Measurements from ENCODE around the gene PCDH18. TPM values are rescaled to one million over a fixed set of nuclear protein-coding genes. Genes with fewer than 3 reads are reported as not detected.
"Not testable (repeated sequence)": the region's sequence is repeated elsewhere in the genome, so short reads cannot be mapped to it uniquely, and the experiment has no call there.

PCDH18 gene
- total and polyA plus RNA-seq, 2 experiments from 2014 or later = 119 to 255 TPM

DNA sequence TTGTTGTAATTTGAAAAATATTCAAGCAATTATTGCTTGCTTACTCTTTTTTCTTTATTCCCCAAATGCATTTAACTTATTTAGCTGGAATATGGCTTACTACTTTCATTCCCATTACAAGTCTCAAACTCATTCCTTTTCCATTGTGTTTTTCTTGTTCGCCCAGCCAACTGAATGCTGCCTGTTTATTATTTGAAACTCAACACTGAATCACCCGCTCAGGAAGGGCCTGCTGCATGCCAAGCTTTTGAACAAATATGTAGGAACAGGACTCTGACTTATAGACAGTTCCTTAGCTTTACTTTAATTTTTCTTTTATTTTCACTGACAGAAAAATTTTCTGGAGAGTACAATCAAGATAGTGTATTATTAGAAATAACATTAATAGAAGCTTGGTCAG is 12.9 kb downstream of the PCDH18 start:
- H3K27me3 ChIP-seq (replicated peaks; ENCODE audit: insufficient read depth) = no peaks in the 10 kb centered on the region
- H3K9ac ChIP-seq = peak overlapping the region; percentile 16; the same call in 1 of the 2 replicates
- H3K27ac ChIP-seq = peak overlapping the region; percentile 60
- peaks cover 89% of the 10 kb centered on the region for H3F3A ChIP-seq (ENCODE audit: insufficient read depth)
- no peaks in the 10 kb centered on the region for H3K9me2 ChIP-seq (ENCODE audit: insufficient read depth)
- TF ChIP-seq EZH2phosphoT487 (IDR thresholded peaks at IDR 0.05; ENCODE audit: insufficient read depth, low read depth) (no peak), EZH2 (IDR thresholded peaks at IDR 0.05; ENCODE audit: insufficient read depth, poor library complexity, severe bottlenecking) (no peak)
- no peak overlapping the region for H2AFZ ChIP-seq
- in situ Hi-C loops (cut with MboI) = no loop called here
- H3K9me3 ChIP-seq (ENCODE audit: low read depth) = no peaks in the 10 kb centered on the region
- peaks cover 67% of the 10 kb centered on the region for H3K4me1 ChIP-seq (ENCODE audit: insufficient read depth)
- H3K36me3 ChIP-seq (ENCODE audit: low read depth) = peaks cover 47% of the 10 kb centered on the region
- DNase-seq = peak; percentile 82
- H3K4me3 ChIP-seq = peak overlapping the region; percentile 13
- no peaks in the 10 kb centered on the region for H4K20me1 ChIP-seq (ENCODE audit: insufficient read depth)
- WGBS, 2 experiments (ENCODE audit: low coverage in 1 of 2, low lambda C conversion rate in 2 of 2, missing lambda C conversion rate in 2 of 2) = 22% methylated on average over 2 of the region's 2 CpGs
- H3K79me2 ChIP-seq (ENCODE audit: insufficient read depth) = peaks cover 48% of the 10 kb centered on the region
- peak overlapping the region; percentile 54 for H3K4me2 ChIP-seq (ENCODE audit: unreplicated experiment)

DNA sequence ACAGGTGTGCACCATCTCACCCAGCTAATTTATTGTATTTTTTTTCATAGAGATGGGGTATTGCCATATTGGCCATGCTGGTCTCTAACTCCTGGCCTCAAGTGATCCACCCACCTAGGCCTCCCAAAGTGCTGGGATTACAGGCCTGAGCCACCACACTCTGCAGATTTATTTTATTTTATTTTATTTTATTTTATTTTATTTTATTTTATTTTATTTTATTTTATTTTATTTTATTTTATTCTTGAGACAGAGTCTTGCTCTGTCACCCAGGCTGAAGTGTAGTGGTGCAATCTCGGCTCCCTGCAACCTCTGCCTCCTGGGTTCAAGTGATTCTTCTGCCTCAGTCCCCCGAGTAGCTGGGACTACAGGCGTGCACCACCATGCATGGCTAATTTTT is 15.0 kb downstream of the PCDH18 start:
- H3K9me2 ChIP-seq (ENCODE audit: insufficient read depth); H4K20me1 ChIP-seq (ENCODE audit: insufficient read depth); H3K27ac ChIP-seq; H3K4me3 ChIP-seq; in situ Hi-C loops (cut with MboI); H3K27me3 ChIP-seq (replicated peaks; ENCODE audit: insufficient read depth); DNase-seq; H3K9me3 ChIP-seq (ENCODE audit: low read depth); H2AFZ ChIP-seq; H3K9ac ChIP-seq; H3K4me2 ChIP-seq (ENCODE audit: unreplicated experiment): not testable (repeated sequence)
- peaks cover 76% of the 10 kb centered on the region for H3F3A ChIP-seq (ENCODE audit: insufficient read depth)
- peaks cover 53% of the 10 kb centered on the region for H3K4me1 ChIP-seq (ENCODE audit: insufficient read depth)
- WGBS, 2 experiments (ENCODE audit: low coverage in 1 of 2, low lambda C conversion rate in 2 of 2, missing lambda C conversion rate in 2 of 2) = 79 to 93% methylated on average over 3 of the region's 3 CpGs
- H3K36me3 ChIP-seq (ENCODE audit: low read depth) = peaks cover 28% of the 10 kb centered on the region
- peaks cover 27% of the 10 kb centered on the region for H3K79me2 ChIP-seq (ENCODE audit: insufficient read depth)

DNA sequence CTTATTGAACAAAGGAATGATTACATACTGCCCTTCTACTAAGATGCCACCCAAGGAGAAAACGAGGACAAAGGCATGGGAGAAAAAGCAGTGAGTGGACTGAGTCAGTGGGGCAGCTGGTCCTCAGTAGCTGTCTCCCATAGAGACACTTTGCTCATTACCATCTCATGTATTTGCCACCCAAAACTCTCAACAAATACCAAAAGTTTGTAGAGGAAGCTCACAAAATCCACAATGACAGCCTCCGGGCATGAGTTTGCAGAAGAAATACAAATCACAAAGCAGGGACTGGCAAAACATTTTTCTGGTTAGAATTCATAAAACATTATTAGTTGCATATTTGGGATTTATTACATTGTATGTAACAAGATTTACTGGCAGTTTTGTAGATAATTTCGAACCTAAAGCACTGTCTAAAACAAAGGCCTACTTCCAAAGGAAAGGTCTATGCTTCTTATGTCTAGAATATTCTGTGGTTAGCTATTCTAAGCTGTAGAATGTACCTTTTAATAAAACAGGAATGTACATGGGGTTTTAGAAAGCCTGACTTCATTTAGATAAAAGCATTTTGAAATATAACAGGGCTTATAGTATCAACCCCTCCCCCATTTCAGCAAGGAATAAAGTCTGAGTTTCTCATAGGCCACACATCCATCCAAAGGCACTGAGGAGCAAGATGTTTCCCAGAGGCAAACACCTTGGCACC is 17.7 kb downstream of the PCDH18 start:
- 44 to 47% methylated on average over 3 of the region's 3 CpGs for WGBS, 2 experiments (ENCODE audit: low coverage in 1 of 2, low lambda C conversion rate in 2 of 2, missing lambda C conversion rate in 2 of 2)
- Histone ChIP-seq H2AFZ (peak overlapping the region; percentile 36), H3K9ac (no peak overlapping the region), H3K36me3 (ENCODE audit: low read depth) (peaks cover under 1% of the 10 kb centered on the region; the same call in 1 of the 2 replicates), H4K20me1 (ENCODE audit: insufficient read depth) (no peaks in the 10 kb centered on the region), H3K27me3 (replicated peaks; ENCODE audit: insufficient read depth) (no peaks in the 10 kb centered on the region), H3K79me2 (ENCODE audit: insufficient read depth) (no peaks in the 10 kb centered on the region), H3K4me2 (ENCODE audit: unreplicated experiment) (peak overlapping the region; percentile 9), H3F3A (ENCODE audit: insufficient read depth) (peaks cover 74% of the 10 kb centered on the region), H3K4me1 (ENCODE audit: insufficient read depth) (peaks cover 55% of the 10 kb centered on the region), H3K27ac (peak overlapping the region; percentile 20), H3K9me3 (ENCODE audit: low read depth) (no peaks in the 10 kb centered on the region), H3K9me2 (ENCODE audit: insufficient read depth) (no peaks in the 10 kb centered on the region), H3K4me3 (no peak overlapping the region)
- in situ Hi-C loops (cut with MboI) = no loop called here
- TF ChIP-seq EZH2 (IDR thresholded peaks at IDR 0.05; ENCODE audit: insufficient read depth, poor library complexity, severe bottlenecking) = no peak
- no peak for TF ChIP-seq EZH2phosphoT487 (IDR thresholded peaks at IDR 0.05; ENCODE audit: insufficient read depth, low read depth)
- DNase-seq = peak; percentile 23

DNA sequence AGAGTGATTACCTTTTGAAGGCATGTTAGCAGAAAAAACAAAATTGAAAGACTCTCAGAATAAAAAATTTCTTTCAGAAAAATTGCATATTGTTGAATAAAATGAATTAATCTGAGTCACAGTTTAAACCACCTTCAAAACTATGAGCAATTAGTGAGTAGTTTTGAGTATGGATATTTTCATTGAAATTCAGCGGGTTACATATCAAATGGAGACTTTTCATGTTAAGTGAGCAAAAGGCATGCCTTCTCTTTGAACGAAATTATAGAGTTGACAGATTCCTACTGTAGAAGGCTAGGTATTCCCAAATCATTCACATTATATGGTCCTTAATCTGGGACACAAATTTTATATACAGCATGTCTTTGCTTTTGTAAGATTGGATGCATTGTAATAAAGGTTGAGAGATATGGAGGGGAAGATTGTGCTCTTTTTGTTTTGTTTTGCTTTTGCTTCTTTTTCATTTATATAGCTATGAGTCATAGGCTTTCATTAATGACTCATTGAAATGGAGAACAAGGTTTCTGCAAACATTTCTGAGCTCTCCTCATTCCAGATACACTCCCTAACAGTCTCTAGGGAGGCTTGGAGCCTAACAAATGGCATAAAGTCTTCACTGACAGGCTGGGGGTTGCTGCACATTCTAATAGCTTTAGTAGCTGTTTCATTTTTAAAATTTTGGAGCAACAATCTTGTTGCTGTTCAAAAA is 21.6 kb downstream of the PCDH18 start:
- Histone ChIP-seq H3K9me3 (ENCODE audit: low read depth) (no peaks in the 10 kb centered on the region), H3F3A (ENCODE audit: insufficient read depth) (peaks cover 41% of the 10 kb centered on the region), H3K27ac (peak overlapping the region; percentile 68), H4K20me1 (ENCODE audit: insufficient read depth) (no peaks in the 10 kb centered on the region), H3K9ac (peak overlapping the region; percentile 27), H3K4me3 (peak overlapping the region; percentile 63), H3K9me2 (ENCODE audit: insufficient read depth) (no peaks in the 10 kb centered on the region; the same call in 1 of the 2 replicates), H3K4me2 (ENCODE audit: unreplicated experiment) (peak overlapping the region; percentile 82), H3K36me3 (ENCODE audit: low read depth) (no peaks in the 10 kb centered on the region), H3K79me2 (ENCODE audit: insufficient read depth) (no peaks in the 10 kb centered on the region), H3K4me1 (ENCODE audit: insufficient read depth) (peaks cover 40% of the 10 kb centered on the region), H2AFZ (peak overlapping the region; percentile 64), H3K27me3 (replicated peaks; ENCODE audit: insufficient read depth) (no peaks in the 10 kb centered on the region)
- TF ChIP-seq EZH2phosphoT487 (IDR thresholded peaks at IDR 0.05; ENCODE audit: insufficient read depth, low read depth) (no peak), EZH2 (IDR thresholded peaks at IDR 0.05; ENCODE audit: insufficient read depth, poor library complexity, severe bottlenecking) (no peak)
- in situ Hi-C loops (cut with MboI) = no loop called here
- peak; percentile 95 for DNase-seq
- 27 to 29% methylated on average over 2 of the region's 2 CpGs for WGBS, 2 experiments (ENCODE audit: low coverage in 1 of 2, low lambda C conversion rate in 2 of 2, missing lambda C conversion rate in 2 of 2)

All from GM23248 (cell line).